Activated T-cell treated with anti-CD3 and anti-CD28 coated beads for 4 hours (primary cell): ENCODE results near the gene EPB41.
"Not testable (repeated sequence)": the region's sequence is repeated elsewhere in the genome, so short reads cannot be mapped to it uniquely, and the experiment has no call there.

ENCODE experiments used
- DNase-seq: peaks from one replicate; pipeline ENCODE4 v3.0.0-alpha.2; 2020

The EPB41 gene

DNA sequence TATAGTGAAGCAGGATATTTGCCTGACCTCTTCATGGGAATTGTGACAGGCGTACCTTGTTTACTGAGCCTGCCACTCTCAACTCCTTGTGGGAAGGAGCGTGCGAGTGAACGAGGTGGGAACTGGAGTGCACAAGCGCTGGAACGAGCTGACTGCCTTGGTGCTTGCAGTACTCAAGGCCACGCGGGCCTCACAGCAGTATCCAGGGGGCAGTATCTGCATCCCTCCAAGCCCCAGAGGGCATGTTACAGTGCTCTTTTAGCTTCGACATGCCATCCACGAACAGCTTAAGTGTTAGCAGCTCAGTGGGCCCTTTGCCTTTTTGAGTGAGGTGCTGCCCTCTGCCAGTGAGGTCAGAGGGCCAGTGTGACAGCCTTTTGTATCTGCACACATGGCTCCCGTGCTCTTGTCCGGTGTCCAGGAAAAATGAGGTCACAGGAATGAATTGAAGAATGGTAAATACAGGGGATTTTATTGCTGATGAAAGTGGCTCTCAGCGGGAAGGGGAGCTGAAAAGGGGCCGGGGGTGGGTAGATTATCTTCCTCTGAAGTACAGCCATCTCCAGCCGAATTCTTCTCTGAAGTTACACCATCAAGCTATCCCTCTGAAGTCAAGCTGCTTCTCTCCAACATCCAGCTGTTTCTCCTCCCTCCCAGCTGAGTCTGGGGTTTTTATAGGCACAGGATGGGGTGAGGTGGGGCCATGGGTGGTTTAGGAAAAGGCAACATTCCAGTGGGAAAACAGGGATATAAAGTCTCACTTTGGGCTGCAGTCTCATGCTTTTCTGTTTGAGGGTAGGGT is 69.3 kb downstream of the EPB41 start:
- DNase-seq: no peak

DNA sequence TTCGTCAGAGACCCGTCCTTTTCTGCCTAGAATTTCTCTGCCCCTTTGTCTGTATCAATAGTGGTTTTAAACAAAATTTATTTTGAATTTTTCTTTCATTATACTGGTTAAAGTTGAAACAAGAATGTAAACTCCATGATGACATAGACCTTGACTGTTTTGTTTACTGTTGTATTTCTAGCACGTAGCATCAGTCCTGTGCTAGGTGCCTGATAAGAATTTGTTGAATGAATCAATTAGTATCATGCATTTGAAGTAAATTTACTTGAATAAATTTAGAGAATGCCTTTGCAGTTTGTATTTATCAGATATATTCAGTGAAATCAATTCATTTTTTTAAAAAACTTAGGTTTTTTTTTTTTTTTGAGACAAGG is 69.9 kb downstream of the EPB41 start:
- no peak for DNase-seq

DNA sequence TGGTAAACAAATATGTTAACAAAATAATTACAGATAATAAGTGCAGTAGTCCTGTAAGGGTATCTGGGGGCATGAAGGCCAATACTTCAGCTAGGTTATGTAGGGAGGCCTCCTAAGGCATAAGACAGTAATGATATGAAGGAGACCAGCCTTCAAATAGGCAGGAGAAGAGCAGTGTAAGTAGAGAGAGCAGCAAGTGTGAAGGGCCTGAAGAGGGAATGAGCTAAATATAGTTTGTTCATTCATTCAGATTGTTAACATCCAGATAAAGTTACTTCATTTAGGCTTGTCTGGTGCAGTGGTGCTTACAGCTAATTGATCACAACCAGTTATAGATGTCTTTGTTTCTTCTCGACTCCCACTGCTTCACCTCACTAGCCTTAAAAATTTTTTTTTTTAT is 71.1 kb downstream of the EPB41 start:
- no peak for DNase-seq

DNA sequence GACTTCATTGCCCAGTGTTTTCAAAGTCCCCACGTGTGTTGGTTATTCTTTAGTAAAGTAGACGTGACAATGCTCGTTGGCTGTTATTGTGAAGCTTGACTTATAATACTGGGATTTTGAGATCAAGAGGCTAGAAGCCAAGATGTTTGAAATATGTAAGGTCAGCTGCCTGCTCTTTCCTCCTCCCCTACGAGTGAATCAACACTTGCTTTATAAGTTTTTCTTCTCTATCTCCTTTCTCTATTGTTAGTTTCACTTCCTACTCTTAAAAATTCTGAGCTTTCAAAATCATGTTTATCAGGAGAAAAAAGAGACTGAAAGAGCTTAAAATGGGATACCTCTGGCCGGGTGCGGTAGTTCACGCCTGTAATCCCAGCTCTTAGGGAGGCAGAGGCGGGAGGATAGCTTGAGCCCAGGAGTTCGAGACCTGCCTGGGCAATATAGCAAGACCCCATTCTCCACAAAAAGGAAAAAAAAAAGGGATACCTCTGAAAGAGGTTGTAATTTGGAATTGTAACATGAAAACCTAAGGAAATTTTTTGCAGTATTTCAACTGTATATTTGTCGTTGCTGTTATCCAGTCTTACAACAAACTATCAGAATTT is 72.0 kb downstream of the EPB41 start:
- no peak for DNase-seq

DNA sequence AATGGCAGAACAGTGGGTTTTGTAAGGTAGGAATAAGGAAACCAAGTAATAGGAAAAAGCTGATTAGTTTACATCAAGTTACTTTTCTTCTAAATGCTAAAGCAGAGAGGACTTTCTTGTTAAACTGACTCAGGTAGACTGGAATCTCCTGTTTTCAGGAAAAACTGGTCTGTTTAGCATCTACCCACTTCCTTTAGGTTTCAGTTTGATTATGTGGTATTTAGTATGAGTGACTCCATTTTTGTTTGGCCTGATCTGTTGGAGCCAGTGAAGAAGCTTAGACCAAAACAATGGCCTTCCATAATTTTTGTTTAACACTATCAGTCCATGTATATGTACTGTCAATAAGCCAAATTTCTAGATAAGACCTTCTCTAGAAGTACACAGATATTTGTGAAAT is 88.4 kb downstream of the EPB41 start:
- no peak for DNase-seq

DNA sequence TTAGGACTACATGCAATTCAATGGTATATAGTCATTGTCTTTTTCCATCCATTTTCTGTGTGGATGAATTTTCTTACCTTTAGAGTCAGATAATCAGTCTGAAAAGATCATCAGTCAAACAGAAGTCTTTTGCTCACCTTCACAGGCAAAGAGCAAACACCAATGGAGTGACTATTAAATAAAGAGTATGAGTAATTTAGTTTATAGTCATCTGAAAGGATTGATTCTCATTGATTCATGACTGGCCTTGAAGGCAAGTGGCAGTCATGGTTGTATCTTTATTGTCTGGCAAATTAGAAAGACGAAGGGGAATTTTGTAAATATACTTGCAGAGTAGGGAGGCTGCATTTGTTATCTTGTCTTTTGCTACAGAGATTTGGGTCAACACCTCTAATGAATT is 89.9 kb downstream of the EPB41 start:
- no peak for DNase-seq

DNA sequence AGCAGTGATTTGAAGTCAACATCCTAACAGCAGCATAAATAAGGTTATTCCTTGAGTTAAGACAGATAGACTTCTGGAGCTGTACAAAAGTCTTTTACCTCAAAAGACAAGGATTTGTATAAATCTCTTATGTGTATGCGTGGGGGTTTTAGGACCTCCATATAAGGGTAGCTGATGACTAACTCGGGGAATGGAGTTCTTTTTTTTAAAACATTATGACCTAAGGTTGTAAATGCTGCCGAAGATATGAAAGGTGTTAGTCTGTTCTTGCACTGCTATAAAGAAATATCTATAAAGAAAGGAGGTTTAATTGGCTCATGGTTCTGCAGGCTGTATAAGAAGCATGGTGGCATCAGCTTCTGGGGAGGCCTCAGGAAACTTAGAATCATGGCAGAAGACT is 90.4 kb downstream of the EPB41 start:
- DNase-seq: no peak

DNA sequence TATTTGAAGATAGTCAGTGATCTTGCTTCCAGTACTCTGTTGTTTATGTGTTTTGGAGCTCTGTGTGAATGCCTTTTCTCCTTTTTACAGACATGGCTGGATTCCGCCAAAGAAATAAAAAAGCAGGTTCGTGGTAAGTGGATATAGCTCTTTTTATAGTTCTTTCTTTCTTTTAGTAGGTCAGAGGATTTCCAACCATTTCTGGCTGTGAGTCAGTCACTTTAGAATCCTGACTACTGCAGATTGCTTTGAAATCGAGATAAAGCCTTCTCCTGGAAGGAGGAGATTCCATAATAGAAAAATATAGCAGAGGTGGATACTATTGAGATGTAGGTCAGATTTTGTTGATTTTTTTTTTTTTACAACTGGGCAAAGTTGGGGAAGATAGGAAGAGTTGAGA is 97.4 kb downstream of the EPB41 start:
- DNase-seq: no peak

DNA sequence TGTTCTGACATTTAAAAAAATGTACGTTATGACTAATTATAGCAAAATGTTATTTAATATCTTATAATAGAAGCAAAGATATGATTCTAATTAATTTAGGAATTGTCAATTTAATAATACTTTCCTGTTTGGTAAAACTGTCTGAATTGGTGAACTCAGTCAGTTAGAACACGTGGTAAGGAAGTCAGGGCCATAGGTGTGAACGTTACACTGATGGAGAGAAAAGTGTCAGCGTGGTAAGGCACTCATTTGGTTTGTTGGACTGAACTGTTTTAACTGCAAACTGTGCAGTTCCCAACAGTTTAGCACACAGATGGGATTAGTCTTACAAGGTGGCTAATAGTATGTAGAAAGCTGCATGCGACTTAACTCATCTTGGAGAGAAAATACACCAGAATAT is 102.9 kb downstream of the EPB41 start:
- no peak for DNase-seq

DNA sequence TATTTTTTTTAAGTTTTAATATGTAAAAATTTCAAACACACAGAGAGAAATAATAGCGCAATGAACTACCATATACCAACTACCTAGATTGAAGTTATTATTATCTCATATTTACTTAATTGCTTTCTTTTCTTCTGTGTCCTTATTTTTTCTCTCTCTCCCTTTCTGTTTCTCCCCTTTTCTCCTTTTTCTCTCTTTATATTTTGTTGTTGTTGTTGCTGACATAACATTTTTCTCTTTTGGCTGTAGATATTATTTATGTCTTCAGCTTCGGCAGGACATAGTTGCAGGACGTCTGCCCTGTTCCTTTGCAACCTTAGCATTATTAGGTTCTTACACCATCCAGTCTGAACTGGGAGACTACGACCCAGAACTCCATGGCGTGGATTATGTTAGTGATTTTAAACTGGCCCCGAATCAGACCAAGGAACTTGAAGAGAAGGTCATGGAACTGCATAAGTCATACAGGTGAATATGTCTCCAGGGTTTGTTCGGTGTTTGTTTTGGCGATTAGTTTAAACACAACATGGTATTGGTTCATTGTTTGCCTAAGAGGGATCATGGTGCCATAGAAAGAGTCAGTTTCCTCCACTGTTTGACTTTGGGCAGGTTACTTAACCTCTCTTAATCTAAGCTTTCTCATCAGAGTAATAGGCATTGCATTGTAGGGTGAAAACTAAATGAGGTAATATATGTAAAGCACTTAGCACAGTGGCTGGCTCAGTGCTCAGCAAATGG is 103.8 kb downstream of the EPB41 start:
- no peak for DNase-seq

DNA sequence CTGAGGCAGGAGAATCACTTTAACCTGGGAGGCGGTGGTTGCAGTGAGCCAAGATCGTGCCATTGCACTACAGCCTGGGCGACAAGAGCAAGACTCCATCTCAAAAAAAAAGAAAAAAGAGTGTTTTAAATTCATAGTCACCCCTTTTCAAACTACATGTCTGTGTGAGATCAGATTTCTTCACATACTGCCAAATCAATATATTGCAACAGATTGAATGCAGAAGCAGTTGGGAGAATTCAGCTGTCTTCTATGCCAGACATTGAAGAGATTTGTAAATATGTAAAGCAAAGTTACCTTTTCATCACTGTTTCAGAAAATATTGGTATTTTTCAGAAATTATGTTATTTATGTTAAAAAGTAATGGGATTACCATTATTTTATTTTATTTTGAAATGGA is 108.3 kb downstream of the EPB41 start:
- no peak for DNase-seq

DNA sequence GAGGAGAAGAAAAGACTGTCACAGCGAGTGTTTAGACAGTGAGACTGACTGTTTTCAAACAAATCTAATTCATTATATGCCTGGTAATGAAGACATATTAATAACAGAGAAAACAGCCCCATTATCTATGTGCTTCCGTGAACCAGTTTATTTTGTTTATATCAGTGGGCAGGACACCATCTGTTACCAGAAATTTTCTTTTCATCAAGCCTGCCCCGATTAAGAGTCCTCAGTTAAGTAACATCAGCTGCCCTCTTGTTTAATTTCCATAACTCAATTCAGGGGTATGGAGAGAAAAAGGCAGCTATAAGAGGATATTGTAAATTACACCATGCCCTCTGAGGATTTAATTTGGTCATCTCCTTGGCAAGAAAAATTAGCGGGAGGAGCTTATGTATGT is 115.3 kb downstream of the EPB41 start:
- DNase-seq: no peak

DNA sequence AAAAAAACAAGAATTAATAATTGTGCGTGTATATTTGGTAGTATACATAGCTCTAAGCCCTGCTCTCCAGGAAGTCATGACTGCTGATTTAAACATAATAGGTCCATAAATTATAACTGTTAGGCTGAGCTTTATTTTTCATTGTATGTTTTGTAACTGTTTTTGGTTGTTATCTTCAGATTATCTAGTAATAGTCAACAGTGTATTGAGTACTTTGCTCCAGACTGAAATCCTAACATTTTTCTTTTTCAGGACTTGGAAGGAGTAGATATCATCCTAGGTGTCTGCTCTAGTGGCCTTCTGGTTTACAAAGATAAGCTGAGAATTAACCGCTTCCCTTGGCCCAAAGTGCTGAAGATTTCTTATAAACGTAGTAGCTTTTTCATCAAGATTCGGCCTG is 118.5 kb downstream of the EPB41 start:
- no peak for DNase-seq

DNA sequence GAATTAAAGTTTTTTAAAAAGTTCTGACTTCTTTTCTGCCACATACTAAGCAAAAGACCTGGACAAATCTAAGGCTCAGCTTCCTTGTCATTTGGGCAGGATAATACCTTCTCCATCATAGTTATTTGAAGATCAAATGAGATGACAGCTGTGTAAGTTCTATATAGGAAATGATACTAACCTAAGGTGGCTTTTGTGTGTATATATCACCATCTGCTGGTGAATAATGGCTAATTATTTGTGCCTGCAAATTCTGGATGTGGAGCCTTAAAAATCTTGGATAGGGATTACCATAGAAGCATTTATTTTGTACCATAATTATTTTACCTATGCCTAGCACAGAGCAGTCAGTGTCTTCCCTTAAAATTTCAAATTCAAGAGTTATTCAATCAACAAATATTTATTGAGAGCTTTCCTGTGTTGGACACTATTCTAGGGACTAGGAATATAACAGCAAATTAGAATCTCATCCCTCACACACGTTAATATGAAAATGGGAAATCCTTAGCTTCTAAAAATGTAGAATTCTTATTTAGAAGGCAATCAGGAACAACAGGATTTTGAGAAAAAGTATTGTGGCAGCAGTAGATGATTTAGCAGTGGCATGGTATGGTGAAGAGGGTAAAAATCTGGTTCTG is 119.6 kb downstream of the EPB41 start:
- DNase-seq: no peak

DNA sequence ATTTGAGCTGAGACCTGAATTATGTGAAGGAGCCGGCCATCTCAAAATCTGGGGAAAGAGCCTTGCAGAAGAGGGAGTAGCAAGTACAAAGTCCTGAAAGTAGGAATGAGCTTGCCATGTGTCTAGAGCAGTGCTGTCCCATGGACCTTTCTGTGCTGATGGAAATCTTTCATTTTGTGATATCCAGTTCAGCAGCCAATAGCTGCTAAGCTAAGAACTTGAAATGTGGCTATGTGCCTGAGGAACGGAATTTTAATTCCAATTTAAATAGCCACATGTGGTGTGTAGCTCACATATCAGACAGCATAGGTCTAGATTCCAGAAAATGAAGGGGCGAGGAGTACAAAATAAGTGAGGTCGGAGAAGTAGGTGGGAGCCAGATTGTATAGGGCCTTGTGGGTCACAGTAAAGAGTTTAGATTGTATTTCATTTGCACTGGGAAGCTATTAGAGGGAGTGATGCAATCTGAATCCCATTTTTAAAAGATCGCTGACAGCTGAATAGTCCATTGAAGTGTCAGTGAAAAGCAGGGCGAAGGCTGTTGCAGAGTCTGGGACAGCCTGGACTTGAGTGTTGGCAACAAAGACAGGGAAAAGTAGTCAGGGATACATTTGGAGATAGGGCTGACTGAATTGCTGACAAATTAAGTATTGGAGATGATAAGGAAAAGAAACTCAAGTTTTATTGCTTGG is 129.1 kb downstream of the EPB41 start:
- DNase-seq: no peak

DNA sequence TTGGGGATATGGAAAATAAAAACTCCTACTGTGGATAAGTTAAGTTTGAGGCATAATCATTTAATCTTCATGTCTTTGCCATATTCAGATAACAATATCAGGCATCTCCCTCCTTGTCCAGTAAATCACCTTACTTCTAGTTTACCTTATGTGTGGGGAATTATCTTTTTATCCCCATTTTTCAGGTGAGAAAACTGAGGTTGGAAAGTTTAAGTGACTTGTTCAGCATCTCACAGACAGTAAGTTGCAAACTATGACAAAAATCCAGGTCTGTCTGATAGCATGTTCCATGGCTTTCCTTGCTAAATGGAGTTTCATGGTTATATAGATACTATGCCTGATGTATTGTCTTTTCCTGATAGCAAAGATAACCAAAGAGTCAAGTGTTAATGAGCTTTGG is 129.6 kb downstream of the EPB41 start:
- no peak for DNase-seq

DNA sequence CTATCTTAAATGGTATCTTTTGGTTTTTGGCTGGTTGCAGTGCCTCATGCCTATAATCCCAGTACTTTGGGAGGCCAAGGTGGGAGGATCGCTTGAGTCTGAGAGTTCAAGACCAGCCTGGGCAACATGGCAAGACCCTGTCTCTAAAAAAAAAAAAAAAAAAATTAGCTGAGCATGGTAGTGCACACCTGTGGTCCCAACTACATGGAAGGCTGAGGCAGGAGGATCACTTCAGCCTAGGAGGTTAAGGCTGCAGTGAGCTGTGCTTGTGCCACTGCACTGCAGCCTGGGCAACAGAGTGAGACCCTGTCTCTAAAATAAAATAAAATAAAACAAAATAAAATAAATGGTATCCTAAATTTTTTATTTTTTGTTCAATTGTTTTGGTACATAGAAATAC is 131.3 kb downstream of the EPB41 start:
- not testable (repeated sequence) for DNase-seq

DNA sequence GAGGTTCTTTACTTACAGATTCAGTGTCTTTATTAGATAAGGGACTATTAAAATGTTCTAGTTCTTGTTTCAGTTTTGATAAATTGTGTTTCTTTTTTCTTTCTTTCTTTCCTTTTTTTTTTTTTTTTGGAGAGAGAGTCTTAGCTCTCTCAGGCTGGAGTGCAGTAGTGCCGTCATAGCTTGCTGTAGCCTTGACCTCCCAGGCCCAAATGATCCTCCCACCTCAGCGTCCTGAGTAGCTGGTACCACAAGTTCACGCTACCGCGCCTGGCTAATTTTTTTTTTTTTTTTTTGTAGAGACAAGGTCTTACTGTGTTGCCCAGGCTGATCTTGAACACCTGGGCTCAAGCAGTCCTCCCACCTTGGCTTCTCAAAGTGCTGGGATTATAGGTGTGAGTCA is 132.8 kb downstream of the EPB41 start:
- DNase-seq: no peak

DNA sequence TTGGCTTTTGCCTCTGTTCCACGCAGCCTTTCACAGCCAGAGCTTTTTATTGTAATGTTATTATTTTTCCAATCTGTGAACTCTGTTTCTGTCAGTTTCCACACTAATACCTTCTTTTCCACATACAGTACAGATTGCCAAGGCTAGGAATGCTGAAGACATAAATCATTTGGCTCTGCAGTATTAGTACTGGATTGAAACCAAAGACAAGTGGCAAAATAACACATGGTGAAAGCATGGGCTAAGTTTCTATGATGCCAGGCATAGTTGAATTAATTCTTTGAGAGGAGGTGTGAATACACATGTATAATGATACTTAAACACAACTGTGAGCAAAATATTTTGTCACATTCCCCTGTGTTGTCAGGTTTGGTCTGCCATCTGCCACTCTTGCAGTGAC is 135.8 kb downstream of the EPB41 start:
- no peak for DNase-seq

DNA sequence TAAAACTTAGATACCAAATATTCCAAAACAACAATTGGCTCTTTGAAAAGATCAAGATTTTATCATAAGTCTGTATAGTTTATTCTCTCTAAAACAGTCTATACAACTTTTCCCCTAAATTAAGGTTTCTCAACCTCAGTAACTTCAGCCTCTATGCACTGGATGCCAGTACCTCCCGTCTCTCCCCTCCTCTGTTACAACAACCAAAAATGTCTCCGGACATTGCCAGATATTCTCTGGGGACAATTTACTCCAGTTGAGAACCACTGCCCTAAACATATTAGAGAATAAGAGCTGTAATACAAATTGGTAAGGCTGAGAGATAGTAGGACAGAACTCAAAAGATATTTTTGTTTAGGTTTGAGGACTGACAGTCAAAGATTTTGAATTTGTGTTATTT is 137.7 kb downstream of the EPB41 start:
- no peak for DNase-seq

DNA sequence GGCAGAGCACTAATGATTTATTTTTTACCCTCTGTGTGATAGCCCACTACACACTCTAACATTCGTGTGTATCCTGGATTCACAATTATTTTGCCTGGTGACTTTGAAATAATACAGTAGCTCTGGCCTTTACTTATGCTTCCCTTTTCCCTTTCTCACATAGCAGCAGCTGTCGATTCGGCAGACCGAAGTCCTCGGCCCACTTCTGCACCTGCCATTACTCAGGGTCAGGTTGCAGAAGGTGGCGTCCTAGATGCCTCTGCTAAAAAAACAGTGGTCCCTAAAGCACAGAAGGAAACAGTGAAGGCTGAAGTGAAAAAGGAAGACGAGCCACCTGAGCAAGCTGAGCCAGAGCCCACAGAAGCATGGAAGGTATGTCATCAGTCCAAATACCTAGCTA is 138.6 kb downstream of the EPB41 start:
- DNase-seq: no peak

DNA sequence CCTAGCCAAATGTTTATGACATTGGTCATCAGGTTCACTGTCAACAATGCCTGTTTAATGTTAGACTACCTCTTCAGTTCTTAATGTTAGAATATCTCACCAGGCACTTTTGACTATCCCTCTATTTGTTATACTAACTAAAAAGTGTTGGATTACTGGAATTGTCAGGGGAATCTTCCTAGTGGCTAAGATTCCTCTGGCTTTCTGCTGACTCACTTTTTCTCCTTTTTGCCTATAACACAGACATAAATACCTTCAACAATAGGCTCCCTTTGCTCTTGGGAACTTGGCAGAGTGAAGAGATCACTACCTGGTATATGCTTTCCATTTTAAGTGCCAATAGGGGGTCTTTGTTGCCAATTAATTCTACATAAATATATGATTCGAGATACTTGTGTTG is 140.8 kb downstream of the EPB41 start:
- no peak for DNase-seq

DNA sequence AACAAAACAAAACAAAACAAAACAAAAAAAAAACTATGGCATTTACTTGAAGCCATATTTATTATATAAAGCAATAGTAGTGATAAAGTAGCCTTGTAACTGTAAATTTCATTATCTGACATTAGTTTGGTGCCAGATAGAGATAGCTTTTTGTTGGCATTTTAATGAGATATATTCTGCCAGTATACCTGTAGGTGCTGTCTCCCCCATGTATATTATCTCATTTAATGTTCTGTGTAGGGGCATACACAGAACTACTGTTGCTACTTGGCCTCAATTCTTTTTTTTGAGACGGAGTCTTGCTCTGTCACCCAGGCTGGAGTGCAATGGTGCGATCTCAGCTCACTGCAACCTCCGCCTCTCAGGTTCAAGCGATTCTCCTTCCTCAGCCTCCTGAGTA is 141.9 kb downstream of the EPB41 start:
- DNase-seq: no peak
